Omental fat pad (tissue), 4 donors: ENCODE data around the gene BABAM1. TPM values are rescaled to one million over a fixed set of nuclear protein-coding genes. Genes with fewer than 3 reads are reported as not detected.

Experiments
- ATAC-seq: fragments of 150-250 bp; one replicate; pipeline ENCODE4 v1.9.1; 2016; ENCODE audit warnings: mild to moderate bottlenecking, moderate library complexity; ENCODE audit not compliant: low FRiP score
- DNase-seq: peaks from one replicate; pipeline ENCODE4 v3.0.0-alpha.2; 2019; ENCODE audit warnings: low spot score
- total RNA-seq, 4 donors: library from RNA; depleted of rRNA; stranded (reverse); fragments of >200 nt; gene quantifications; one replicate each; pipeline ENCODE4 v1.1.0, GENCODE V29; 2016
- TF ChIP-seq, protein P1 (sequence below), 3 donors: fragments of 450-650 bp; IDR thresholded peaks; one replicate each; pipeline ENCODE4 v1.5.1; 2016 to 2017; ENCODE audit warnings: antibody characterized with exemption in 3 of 3, mild to moderate bottlenecking in 3 of 3, moderate library complexity in 2 of 3

The BABAM1 gene
- total RNA-seq, 4 donors from 2014 or later, result 46.0 to 62.1 (median 59.1) TPM

DNA sequence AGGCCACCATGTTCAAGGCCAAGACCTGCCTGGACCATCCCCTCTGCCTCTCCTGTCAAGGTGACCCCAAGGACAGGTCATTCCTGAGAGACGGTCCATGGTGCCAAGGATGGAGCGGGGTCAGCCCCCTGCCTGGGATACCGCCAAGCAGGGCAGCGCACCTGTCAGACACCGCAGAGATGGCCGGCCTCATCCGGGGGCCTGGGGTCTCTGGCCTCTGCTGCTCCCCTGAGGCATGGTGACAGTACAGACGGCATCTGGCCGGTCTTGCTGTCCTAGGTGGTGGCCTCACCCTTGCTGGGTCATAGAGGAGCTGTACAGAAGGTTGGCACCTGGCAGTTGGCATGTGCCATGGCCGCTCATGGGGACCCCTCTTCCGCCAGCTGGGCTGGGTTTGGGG lies 53.2 kb downstream of the BABAM1 start:
- TF ChIP-seq, protein P1, sequence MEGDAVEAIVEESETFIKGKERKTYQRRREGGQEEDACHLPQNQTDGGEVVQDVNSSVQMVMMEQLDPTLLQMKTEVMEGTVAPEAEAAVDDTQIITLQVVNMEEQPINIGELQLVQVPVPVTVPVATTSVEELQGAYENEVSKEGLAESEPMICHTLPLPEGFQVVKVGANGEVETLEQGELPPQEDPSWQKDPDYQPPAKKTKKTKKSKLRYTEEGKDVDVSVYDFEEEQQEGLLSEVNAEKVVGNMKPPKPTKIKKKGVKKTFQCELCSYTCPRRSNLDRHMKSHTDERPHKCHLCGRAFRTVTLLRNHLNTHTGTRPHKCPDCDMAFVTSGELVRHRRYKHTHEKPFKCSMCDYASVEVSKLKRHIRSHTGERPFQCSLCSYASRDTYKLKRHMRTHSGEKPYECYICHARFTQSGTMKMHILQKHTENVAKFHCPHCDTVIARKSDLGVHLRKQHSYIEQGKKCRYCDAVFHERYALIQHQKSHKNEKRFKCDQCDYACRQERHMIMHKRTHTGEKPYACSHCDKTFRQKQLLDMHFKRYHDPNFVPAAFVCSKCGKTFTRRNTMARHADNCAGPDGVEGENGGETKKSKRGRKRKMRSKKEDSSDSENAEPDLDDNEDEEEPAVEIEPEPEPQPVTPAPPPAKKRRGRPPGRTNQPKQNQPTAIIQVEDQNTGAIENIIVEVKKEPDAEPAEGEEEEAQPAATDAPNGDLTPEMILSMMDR (IDR thresholded peaks at IDR 0.05), result no peak
- no peak for DNase-seq
- ATAC-seq, result no peak

DNA sequence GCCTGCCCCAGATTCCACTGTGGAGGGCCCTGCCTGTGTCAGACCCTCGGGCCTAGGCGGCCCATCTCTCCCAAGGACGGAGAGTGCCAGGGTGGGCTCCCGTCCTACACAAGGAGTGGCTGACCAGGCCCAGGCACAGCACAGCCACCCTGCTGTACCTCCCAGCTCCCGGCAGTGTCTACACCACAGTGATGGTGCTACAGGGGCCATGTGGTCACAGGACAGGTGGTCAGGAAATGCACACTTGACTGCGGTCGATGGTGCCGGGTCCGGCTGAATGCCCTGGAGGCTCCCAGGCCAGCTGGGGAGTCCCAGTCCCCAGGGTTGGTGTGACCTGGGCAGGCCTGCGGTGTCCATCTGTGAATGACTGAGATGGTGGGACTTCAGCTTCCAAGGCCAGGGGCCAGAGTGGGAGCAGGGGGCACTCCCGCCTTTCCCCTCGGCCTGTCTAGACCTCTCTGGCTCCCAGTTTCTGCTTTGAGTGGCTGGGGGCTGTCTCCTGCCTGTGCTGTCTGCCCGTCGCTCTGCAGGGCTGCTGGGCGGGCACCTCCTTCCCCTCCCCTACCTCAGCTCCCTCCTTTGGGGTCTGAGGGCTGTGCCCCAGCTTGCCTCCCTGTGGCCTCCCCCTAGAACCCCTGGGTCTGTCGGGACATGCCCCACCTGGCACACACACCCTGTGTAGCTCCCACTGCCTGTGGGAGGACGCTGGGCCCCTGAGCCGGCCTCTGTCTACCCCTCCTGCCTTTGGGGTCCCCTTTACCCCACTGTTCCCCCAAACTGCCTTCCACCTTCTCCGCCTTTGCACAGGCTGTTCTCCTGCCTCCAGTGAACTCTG lies 54.6 kb downstream of the BABAM1 start:
- ATAC-seq, result peak; percentile 15
- no peak for DNase-seq
- TF ChIP-seq, protein P1 (IDR thresholded peaks at IDR 0.05), result no peak

DNA sequence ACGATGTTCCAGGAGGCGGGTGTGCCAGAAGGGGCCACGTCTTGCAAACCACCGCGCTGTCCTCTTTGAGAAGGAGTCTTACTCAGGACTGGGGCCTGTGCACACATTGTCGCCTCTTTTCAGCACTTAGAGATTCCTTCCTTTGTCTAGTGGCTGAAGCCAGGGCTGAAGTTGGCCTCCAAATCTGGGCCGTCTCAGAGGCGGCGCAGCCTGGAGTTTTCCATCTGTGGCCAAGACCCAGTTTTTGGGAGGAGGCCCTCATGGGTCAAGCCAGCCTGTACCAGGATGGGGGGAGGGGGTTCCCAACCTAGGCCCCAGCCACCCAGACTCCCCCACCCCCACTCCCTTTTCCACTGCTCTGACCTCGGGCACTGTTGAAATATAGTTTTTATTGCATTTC lies 55.6 kb downstream of the BABAM1 start:
- DNase-seq (no peak), ATAC-seq (no peak)
- TF ChIP-seq, protein P1 (IDR thresholded peaks at IDR 0.05), result no peak

DNA sequence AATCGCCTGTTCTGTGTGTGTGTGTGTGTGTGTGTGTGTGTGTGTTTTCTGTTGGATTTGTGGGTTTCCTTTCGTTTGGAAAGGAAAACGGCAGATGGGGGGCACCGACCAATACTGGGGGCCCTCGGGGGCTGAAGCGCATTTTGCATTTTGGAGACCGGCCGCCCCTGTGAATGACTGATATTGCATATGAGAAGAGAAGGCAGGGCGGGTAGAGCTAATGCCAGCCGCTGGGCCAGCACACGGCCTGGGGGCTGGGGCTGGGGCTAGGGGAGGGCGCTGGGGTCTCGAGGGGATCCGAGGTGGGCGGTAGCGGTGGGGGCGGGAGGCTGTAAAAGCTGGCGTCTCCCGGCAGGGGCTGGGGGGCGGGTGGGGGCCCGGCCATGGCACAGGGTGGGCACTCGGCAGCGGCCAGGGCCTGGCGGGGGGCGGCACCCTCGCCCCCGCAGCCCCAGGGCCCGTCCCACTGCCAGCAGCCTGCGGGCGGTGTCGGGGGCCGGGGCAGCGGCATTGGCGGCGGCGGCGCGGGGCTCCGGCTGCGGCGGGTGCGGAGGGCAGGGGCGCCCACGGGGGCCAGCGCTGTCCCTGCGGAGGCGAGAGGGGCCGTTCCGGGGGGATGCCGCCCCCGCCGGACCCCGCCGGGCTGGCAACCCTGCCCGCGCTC lies 56.2 kb downstream of the BABAM1 start:
- no peak for DNase-seq
- TF ChIP-seq, protein P1 (IDR thresholded peaks at IDR 0.05), result no peak
- no peak for ATAC-seq

DNA sequence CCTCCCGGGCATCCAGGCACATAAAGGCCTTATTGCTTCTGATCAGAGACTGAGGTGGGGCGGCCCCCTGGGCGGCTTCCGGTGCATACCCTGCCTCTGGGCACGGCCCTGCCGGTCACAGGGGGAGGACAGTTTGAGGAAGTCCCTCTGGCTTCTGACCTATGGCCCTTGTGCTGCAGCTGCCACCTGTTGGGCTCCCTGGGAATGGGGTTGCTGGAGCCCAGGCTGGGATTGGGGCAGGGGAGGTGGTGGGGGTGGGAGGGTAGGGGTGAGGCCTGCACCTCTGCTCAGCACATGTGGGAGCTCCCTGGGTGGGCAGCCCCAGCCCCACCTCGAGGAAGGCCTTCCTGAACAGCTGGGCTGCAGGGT lies 56.7 kb downstream of the BABAM1 start:
- TF ChIP-seq, protein P1 (IDR thresholded peaks at IDR 0.05), result no peak
- DNase-seq, result no peak
- ATAC-seq, result no peak

DNA sequence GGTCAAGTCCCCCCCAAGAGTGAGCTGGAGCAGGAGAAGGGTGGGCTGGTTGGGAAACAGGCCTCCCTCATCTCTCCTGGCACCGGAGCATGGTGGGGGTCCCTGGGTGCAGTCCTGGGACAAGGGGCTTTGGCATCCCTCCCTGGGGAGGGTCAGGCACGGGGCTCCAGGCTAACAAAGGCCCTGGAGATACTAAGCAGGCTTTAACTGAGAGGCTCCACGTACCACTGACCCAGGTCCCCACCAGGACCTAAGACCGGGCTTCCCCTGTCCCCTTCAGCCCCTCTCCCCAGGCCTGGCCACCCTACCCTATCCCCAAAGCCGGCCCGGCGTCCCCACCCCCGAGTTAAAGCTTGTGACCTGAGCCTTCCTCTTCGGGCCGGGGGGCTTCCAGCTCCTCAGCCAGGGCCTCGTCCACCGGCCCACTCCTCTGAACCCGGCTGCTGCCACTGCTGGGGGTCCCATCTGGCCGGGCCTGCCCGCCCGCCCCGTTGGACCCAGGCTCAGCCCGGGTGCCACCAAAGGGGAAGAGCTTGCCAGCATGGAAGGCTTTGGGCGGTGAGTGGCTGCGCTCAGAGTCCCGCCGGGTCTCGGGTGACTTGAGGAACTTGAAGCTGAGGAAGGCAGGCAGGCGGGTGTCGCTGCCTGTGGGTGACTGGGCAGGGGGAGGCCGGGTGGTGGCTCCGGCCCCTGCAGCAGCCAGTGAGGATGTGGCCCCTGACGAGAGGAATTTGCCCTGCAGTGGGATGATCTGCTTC lies 57.3 kb downstream of the BABAM1 start:
- no peak for ATAC-seq
- DNase-seq, result no peak
- TF ChIP-seq, protein P1 (IDR thresholded peaks at IDR 0.05), result no peak
